HepG2 (cell line): Measurements from ENCODE around the gene MSMO1. TPM values are rescaled to one million over a fixed set of nuclear protein-coding genes. Genes with fewer than 3 reads are reported as not detected.

Experiments used
- NONO ChIP-seq, 2 experiments: fragments of 450-650 bp in 1 of 2; sonication (generic) in 1 of 2; formaldehyde crosslinking in 1 of 2; IDR thresholded peaks in 1 of 2; conservative IDR thresholded peaks in 1 of 2; 2 replicates each; pipeline versions ENCODE4 v1.6.1 to v1.8.0; 2017 to 2022; ENCODE audit warnings: mild to moderate bottlenecking in 1 of 2, missing genetic modification reagents in 1 of 2, moderate library complexity in 1 of 2
- ONECUT2 ChIP-seq: sonication (generic); formaldehyde crosslinking; IDR thresholded peaks from 2 replicates; pipeline ENCODE4 v1.4.0; 2020; ENCODE audit warnings: missing genetic modification reagents
- PLRG1 ChIP-seq: fragments of 450-650 bp; conservative IDR thresholded peaks from 2 replicates; pipeline ENCODE4 v1.6.1; 2016
- RCOR2 ChIP-seq: IDR thresholded peaks from 2 replicates; pipeline ENCODE4 v1.6.1; 2016; ENCODE audit warnings: missing biosample characterization, missing genetic modification reagents
- RFXANK ChIP-seq: IDR thresholded peaks from 2 replicates; pipeline ENCODE4 v1.6.1; 2016
- ZFP90 ChIP-seq: sonication (generic); formaldehyde crosslinking; IDR thresholded peaks from 2 replicates; pipeline ENCODE4 v1.8.0; 2022; ENCODE audit warnings: missing genetic modification reagents, mild to moderate bottlenecking, inconsistent platforms, borderline replicate concordance
- ZFX ChIP-seq: sonication (generic); formaldehyde crosslinking; IDR thresholded peaks from 2 replicates; pipeline ENCODE4 v1.4.0; 2020; ENCODE audit warnings: mild to moderate bottlenecking, low read depth, missing genetic modification reagents, moderate library complexity
- ZNF558 ChIP-seq: sonication (generic); formaldehyde crosslinking; IDR thresholded peaks from 2 replicates; pipeline ENCODE4 v1.9.0; 2022; ENCODE audit warnings: mild to moderate bottlenecking, missing genetic modification reagents, borderline replicate concordance
- ZNF83 ChIP-seq: sonication (generic); formaldehyde crosslinking; IDR thresholded peaks from 2 replicates; pipeline ENCODE4 v1.4.0; 2020; ENCODE audit warnings: missing genetic modification reagents, mild to moderate bottlenecking, borderline replicate concordance
- ZNF891 ChIP-seq: sonication (generic); formaldehyde crosslinking; IDR thresholded peaks from 2 replicates; pipeline ENCODE4 v1.5.0; 2020; ENCODE audit warnings: mild to moderate bottlenecking, missing genetic modification reagents
- polyA plus RNA-seq, 8 experiments: library from polyadenylated mRNA; depleted of rRNA in 3 of 8; stranded (reverse) in 7 of 8; unstranded in 1 of 8; fragments of >200 nt; fragmentation: Illumina TruSeq in 4 of 8; extraction: Trizol in 4 of 8; gene quantifications; 2 replicates each; pipeline versions ENCODE4 v1.2.1 to v1.2.3, GENCODE V29; 2011 to 2016; ENCODE audit warnings: low read depth in 4 of 8, missing spikeins in 1 of 8, mixed read lengths in 1 of 8; ENCODE audit not compliant: insufficient read depth in 1 of 8
- total RNA-seq, 5 experiments: library from RNA; depleted of rRNA; stranded (reverse); fragments of >200 nt; fragmentation: Illumina TruSeq; extraction: Trizol; gene quantifications; 2 replicates each; pipeline ENCODE4 v1.2.3, GENCODE V29; 2016; ENCODE audit warnings: low read depth in 1 of 5
- TF ChIP-seq, protein P1 (sequence below): sonication (generic); formaldehyde crosslinking; IDR thresholded peaks from 2 replicates; pipeline ENCODE4 v1.9.0; 2021; ENCODE audit warnings: mild to moderate bottlenecking, missing genetic modification reagents
- TF ChIP-seq, protein P2 (sequence below), 2 experiments: fragments of 450-650 bp in 1 of 2; sonication (generic) in 1 of 2; formaldehyde crosslinking in 1 of 2; IDR thresholded peaks; 2 replicates each; pipeline versions ENCODE4 v1.6.1 to v1.8.0; 2016 to 2022; ENCODE audit warnings: antibody characterized with exemption in 1 of 2, mild to moderate bottlenecking in 1 of 2, missing genetic modification reagents in 1 of 2

The MSMO1 gene
- total and polyA plus RNA-seq, 2 of the 13 experiments (the other 11 are each of a cell fraction or from before 2014, with no cell fraction given), result 98.1 to 216 TPM

DNA sequence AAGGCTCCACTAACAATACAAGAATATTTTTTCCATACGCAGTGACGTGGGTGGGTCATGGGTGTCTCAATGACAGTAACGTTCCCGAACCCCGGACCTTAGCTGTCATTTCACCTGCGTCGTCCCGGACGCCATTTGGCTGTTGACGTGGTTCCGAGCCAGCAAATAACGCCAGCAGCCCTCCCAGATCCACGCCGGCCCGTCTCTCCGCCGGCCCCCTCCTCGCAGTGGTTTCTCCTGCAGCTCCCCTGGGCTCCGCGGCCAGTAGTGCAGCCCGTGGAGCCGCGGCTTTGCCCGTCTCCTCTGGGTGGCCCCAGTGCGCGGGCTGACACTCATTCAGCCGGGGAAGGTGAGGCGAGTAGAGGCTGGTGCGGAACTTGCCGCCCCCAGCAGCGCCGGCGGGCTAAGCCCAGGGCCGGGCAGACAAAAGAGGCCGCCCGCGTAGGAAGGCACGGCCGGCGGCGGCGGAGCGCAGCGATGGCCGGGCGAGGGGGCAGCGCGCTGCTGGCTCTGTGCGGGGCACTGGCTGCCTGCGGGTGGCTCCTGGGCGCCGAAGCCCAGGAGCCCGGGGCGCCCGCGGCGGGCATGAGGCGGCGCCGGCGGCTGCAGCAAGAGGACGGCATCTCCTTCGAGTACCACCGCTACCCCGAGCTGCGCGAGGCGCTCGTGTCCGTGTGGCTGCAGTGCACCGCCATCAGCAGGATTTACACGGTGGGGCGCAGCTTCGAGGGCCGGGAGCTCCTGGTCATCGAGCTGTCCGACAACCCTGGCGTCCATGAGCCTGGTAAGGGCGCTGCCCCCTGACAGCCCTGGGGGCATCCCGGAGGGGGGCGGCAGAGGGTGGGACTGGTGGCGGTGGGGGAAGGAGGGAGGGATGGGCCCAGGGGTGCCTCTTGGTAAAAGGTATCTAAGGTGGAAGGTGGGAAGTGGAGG is 51.5 kb downstream of the MSMO1 start, which contains the start of gene CPE (continued):
- TF ChIP-seq, protein P1, sequence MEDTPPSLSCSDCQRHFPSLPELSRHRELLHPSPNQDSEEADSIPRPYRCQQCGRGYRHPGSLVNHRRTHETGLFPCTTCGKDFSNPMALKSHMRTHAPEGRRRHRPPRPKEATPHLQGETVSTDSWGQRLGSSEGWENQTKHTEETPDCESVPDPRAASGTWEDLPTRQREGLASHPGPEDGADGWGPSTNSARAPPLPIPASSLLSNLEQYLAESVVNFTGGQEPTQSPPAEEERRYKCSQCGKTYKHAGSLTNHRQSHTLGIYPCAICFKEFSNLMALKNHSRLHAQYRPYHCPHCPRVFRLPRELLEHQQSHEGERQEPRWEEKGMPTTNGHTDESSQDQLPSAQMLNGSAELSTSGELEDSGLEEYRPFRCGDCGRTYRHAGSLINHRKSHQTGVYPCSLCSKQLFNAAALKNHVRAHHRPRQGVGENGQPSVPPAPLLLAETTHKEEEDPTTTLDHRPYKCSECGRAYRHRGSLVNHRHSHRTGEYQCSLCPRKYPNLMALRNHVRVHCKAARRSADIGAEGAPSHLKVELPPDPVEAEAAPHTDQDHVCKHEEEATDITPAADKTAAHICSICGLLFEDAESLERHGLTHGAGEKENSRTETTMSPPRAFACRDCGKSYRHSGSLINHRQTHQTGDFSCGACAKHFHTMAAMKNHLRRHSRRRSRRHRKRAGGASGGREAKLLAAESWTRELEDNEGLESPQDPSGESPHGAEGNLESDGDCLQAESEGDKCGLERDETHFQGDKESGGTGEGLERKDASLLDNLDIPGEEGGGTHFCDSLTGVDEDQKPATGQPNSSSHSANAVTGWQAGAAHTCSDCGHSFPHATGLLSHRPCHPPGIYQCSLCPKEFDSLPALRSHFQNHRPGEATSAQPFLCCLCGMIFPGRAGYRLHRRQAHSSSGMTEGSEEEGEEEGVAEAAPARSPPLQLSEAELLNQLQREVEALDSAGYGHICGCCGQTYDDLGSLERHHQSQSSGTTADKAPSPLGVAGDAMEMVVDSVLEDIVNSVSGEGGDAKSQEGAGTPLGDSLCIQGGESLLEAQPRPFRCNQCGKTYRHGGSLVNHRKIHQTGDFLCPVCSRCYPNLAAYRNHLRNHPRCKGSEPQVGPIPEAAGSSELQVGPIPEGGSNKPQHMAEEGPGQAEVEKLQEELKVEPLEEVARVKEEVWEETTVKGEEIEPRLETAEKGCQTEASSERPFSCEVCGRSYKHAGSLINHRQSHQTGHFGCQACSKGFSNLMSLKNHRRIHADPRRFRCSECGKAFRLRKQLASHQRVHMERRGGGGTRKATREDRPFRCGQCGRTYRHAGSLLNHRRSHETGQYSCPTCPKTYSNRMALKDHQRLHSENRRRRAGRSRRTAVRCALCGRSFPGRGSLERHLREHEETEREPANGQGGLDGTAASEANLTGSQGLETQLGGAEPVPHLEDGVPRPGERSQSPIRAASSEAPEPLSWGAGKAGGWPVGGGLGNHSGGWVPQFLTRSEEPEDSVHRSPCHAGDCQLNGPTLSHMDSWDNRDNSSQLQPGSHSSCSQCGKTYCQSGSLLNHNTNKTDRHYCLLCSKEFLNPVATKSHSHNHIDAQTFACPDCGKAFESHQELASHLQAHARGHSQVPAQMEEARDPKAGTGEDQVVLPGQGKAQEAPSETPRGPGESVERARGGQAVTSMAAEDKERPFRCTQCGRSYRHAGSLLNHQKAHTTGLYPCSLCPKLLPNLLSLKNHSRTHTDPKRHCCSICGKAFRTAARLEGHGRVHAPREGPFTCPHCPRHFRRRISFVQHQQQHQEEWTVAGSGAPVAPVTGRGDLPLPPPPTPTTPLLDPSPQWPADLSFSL (CRISPR knock-in tag), result no peak
- TF ChIP-seq ZFX, result peak; percentile 82; the same call in 1 of the 2 replicates
- no peak for TF ChIP-seq RCOR2
- peak; percentile 50; the same call in 1 of the 2 replicates for TF ChIP-seq ZFP90 (CRISPR knock-in tag)
- TF ChIP-seq ZNF558 (CRISPR knock-in tag), result no peak; the same call in 1 of the 2 replicates
- TF ChIP-seq NONO (IDR thresholded peaks at IDR 0.05), result no peak
- peak; percentile 90 for TF ChIP-seq NONO (CRISPR knock-in tag; conservative IDR thresholded peaks at IDR 0.05)
- no peak for TF ChIP-seq RFXANK (CRISPR knock-in tag)
- no peak for TF ChIP-seq PLRG1
- TF ChIP-seq ONECUT2 (CRISPR knock-in tag), result 0 out of 2 replicates have a peak, but pooled peaks have one; percentile 10
- TF ChIP-seq ZNF891 (CRISPR knock-in tag), result peak; percentile 93
- TF ChIP-seq ZNF83 (CRISPR knock-in tag), result no peak
- TF ChIP-seq, protein P2, sequence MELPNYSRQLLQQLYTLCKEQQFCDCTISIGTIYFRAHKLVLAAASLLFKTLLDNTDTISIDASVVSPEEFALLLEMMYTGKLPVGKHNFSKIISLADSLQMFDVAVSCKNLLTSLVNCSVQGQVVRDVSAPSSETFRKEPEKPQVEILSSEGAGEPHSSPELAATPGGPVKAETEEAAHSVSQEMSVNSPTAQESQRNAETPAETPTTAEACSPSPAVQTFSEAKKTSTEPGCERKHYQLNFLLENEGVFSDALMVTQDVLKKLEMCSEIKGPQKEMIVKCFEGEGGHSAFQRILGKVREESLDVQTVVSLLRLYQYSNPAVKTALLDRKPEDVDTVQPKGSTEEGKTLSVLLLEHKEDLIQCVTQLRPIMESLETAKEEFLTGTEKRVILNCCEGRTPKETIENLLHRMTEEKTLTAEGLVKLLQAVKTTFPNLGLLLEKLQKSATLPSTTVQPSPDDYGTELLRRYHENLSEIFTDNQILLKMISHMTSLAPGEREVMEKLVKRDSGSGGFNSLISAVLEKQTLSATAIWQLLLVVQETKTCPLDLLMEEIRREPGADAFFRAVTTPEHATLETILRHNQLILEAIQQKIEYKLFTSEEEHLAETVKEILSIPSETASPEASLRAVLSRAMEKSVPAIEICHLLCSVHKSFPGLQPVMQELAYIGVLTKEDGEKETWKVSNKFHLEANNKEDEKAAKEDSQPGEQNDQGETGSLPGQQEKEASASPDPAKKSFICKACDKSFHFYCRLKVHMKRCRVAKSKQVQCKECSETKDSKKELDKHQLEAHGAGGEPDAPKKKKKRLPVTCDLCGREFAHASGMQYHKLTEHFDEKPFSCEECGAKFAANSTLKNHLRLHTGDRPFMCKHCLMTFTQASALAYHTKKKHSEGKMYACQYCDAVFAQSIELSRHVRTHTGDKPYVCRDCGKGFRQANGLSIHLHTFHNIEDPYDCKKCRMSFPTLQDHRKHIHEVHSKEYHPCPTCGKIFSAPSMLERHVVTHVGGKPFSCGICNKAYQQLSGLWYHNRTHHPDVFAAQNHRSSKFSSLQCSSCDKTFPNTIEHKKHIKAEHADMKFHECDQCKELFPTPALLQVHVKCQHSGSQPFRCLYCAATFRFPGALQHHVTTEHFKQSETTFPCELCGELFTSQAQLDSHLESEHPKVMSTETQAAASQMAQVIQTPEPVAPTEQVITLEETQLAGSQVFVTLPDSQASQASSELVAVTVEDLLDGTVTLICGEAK (IDR thresholded peaks at IDR 0.05), result no peak
- TF ChIP-seq, protein P2 (CRISPR knock-in tag; IDR thresholded peaks at IDR 0.05), result peak; percentile 89; the same call in 1 of the 2 replicates
